T-cell (primary cell): ENCODE data around the gene SGTA. TPM values are rescaled to one million over a fixed set of nuclear protein-coding genes. Genes with fewer than 3 reads are reported as not detected.

Source experiments
- ATAC-seq, 4 experiments: fragments of 200-7000 bp in 3 of 4; fragments of 150-1000 bp in 1 of 4; cut with Tn5 transposase; replicated peaks in 1 of 4; 1 replicate in 3 of 4; 2 replicates in 1 of 4; pipeline ENCODE4 v1.10.0; 2021; ENCODE audit warnings: moderate library complexity in 3 of 4, mild to moderate bottlenecking in 2 of 4, moderate number of reproducible peaks in 1 of 4
- CTCF ChIA-PET, 2 donors: fragments of 300-600 bp; sonication (Branson Sonifier 250); formaldehyde crosslinking; loops; one replicate each; lab custom pipeline; 2022; ENCODE audit warnings: antibody characterized with exemption in 2 of 2; lab: Charles Lee
- POLR2A ChIA-PET, 2 donors: fragments of 300-600 bp; sonication (Branson Sonifier 250); formaldehyde crosslinking; loops; one replicate each; lab custom pipeline; 2022; ENCODE audit warnings: antibody characterized with exemption in 2 of 2; lab: Charles Lee
- DNase-seq, 35 experiments: peaks; one replicate each; pipeline versions ENCODE4 v3.0.0 to v3.0.0-alpha.2; 2013 to 2023
- H3K27ac ChIP-seq: one replicate; pipeline ENCODE4 v1.5.1; 2013; ENCODE audit warnings: low read length
- H3K27me3 ChIP-seq, 2 experiments: replicated peaks in 1 of 2; 1 replicate in 1 of 2; 2 replicates in 1 of 2; pipeline versions ENCODE4 v1.6.1 to v1.7.0; 2013; ENCODE audit warnings: low read length in 1 of 2, mixed read lengths in 1 of 2; ENCODE audit not compliant: control insufficient read depth in 2 of 2, insufficient read depth in 2 of 2; ENCODE audit errors: extremely low read depth in 1 of 2
- H3K36me3 ChIP-seq, 2 donors: 1 replicate in 1 of 2; 2 replicates in 1 of 2; pipeline versions ENCODE4 v1.6.1 to v1.7.0; 2013; ENCODE audit warnings: low read length in 1 of 2; ENCODE audit not compliant: control insufficient read depth in 2 of 2, insufficient read depth in 1 of 2; ENCODE audit errors: extremely low read depth in 1 of 2
- H3K4me1 ChIP-seq, 2 experiments: 1 replicate in 1 of 2; 2 replicates in 1 of 2; pipeline versions ENCODE4 v1.6.1 to v1.7.0; 2013; ENCODE audit warnings: low read length in 2 of 2, mixed read lengths in 1 of 2; ENCODE audit not compliant: insufficient read depth in 2 of 2, control insufficient read depth in 1 of 2; ENCODE audit errors: extremely low read depth in 1 of 2
- H3K4me3 ChIP-seq, 2 donors: 1 replicate in 1 of 2; 2 replicates in 1 of 2; pipeline versions ENCODE4 v1.5.1 to v1.7.0; 2013; ENCODE audit warnings: mild to moderate bottlenecking in 2 of 2, low read length in 1 of 2, moderate library complexity in 1 of 2; ENCODE audit not compliant: control insufficient read depth in 1 of 2; ENCODE audit errors: extremely low read depth in 1 of 2
- H3K9me3 ChIP-seq: 2 replicates; pipeline ENCODE4 v1.7.0; 2013
- H3K27ac Mint-ChIP-seq, 2 donors: one replicate each; pipeline ENCODE4 v1.8.0; 2020 to 2021; ENCODE audit warnings: mild to moderate bottlenecking in 2 of 2, mixed read lengths in 2 of 2
- H3K27me3 Mint-ChIP-seq, 2 donors: one replicate each; pipeline ENCODE4 v1.8.0; 2021 to 2022; ENCODE audit warnings: mixed read lengths in 2 of 2
- H3K36me3 Mint-ChIP-seq: one replicate; pipeline ENCODE4 v1.8.0; 2021; ENCODE audit warnings: mixed read lengths
- H3K4me1 Mint-ChIP-seq, 3 donors: one replicate each; pipeline ENCODE4 v1.8.0; 2020 to 2022; ENCODE audit warnings: mixed read lengths in 3 of 3, mild to moderate bottlenecking in 1 of 3
- H3K4me3 Mint-ChIP-seq, 3 donors: one replicate each; pipeline ENCODE4 v1.8.0; 2020 to 2022; ENCODE audit warnings: mild to moderate bottlenecking in 3 of 3, mixed read lengths in 3 of 3, moderate library complexity in 3 of 3
- H3K9me3 Mint-ChIP-seq, 3 donors: one replicate each; pipeline ENCODE4 v1.8.0; 2020 to 2022; ENCODE audit warnings: mixed read lengths in 3 of 3
- WGBS: methylation state at CpG from one replicate; pipeline ENCODE4 v1.1.5; 2013; ENCODE audit warnings: missing lambda C conversion rate; ENCODE audit not compliant: insufficient coverage; 5-methylcytosine and 5-hydroxymethylcytosine counted together
- total RNA-seq, 35 experiments: library from RNA in 6 of 35; stranded (reverse) in 6 of 35; fragments of 120-200 nt in 1 of 35; gene quantifications; one replicate each; pipeline versions ENCODE4 v1.2.1 to v1.2.4 and lab custom pipeline; 2013 to 2026

SGTA gene
- total RNA-seq, 5 donors from 2014 or later (not counting 1 experiment from before 2014, with no cell fraction given): 28.9 to 42.5 (median 36.7) TPM

- Mint-ChIP-seq H3K9me3 (no peaks in the 10 kb centered on the region), H3K27ac (peak overlapping the region in 1 of 2 donors; percentile 64), H3K36me3 (peaks cover 3% of the 10 kb centered on the region), H3K27me3 (no peaks in the 10 kb centered on the region), H3K4me1 (peaks cover 63 to 65% (median 65%) of the 10 kb centered on the region in 3 donors), H3K4me3 (peak overlapping the region; percentile 14 to 86 (median 28))
- no peak overlapping the region for H3K27ac ChIP-seq
- H3K36me3 ChIP-seq: peaks cover 2% of the 10 kb centered on the region in 2 donors
- WGBS: 89% methylated on average over 7 of the region's 7 CpGs
- ChIA-PET POLR2A (no interaction called here), CTCF (no interaction called here)
- ATAC-seq (no peak), DNase-seq (no peak)
- peaks cover 13 to 59% of the 10 kb centered on the region in 2 experiments for H3K4me1 ChIP-seq
- H3K9me3 ChIP-seq: no peaks in the 10 kb centered on the region
- H3K4me3 ChIP-seq: no peak overlapping the region
- H3K27me3 ChIP-seq: peaks cover 0 to 4% of the 10 kb centered on the region in 2 experiments
Measured at GRCh38 chr19:2780284-2780683, 2.8 kb downstream of the SGTA start.

DNA sequence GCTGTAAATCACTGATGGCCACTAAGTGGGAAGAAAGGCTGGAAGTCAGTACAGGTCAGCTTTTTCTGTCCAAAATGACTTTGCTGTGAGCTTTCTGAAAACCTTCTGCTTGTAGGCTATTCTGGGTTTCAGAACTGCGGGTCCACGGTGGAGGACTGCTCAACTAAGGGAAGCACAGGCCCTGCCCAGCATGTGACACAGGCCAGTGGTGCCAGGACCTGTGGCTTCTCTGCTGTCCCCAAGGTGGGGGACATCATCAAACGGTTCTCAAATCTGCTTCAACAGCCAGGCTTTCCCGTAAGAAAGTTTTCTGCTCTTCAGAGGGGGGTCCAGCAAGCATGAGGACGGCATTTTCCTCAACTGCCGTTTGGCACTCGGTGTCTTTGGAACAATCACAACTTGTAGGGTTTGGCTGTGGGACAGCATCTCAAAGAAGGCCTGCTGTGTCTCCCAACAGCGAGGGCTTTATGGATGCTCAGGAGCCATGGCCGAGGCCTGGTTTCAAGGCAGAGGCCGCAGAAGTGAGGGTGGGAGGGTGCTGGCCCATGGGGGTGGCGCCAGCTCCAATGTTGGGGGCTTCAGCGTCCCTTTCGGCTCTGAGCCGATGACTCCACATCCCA lies 3.8 kb downstream of the SGTA start:
- ATAC-seq (no peak), DNase-seq (no peak)
- POLR2A ChIA-PET: no interaction called here
- H3K4me1 ChIP-seq: peaks cover 13 to 58% of the 10 kb centered on the region in 2 experiments
- H3K4me3 ChIP-seq: no peak overlapping the region
- no peaks in the 10 kb centered on the region for H3K9me3 Mint-ChIP-seq
- no peaks in the 10 kb centered on the region for H3K9me3 ChIP-seq
- H3K27me3 Mint-ChIP-seq: no peaks in the 10 kb centered on the region
- peaks cover 2% of the 10 kb centered on the region in 2 donors for H3K36me3 ChIP-seq
- H3K27ac Mint-ChIP-seq: no peak overlapping the region
- no peak overlapping the region for H3K27ac ChIP-seq
- peaks cover 0 to 4% of the 10 kb centered on the region in 2 experiments for H3K27me3 ChIP-seq
- peaks cover 66 to 74% (median 68%) of the 10 kb centered on the region in 3 donors for H3K4me1 Mint-ChIP-seq
- 88% methylated on average over 7 of the region's 14 CpGs for WGBS
- H3K4me3 Mint-ChIP-seq: no peak overlapping the region
- CTCF ChIA-PET: interaction anchor here (0.6 kb wide), 2 partner anchors 20 to 302 kb away, joined by 4 to 5 read pairs; no protein-coding TSS in a partner anchor
- peaks cover 5% of the 10 kb centered on the region for H3K36me3 Mint-ChIP-seq

- Mint-ChIP-seq H3K4me3 (no peak overlapping the region), H3K27me3 (no peaks in the 10 kb centered on the region), H3K4me1 (peaks cover 60 to 67% (median 63%) of the 10 kb centered on the region in 3 donors), H3K36me3 (peaks cover 5% of the 10 kb centered on the region), H3K9me3 (no peaks in the 10 kb centered on the region), H3K27ac (no peak overlapping the region)
- peaks cover 13 to 48% of the 10 kb centered on the region in 2 experiments for H3K4me1 ChIP-seq
- no peaks in the 10 kb centered on the region for H3K9me3 ChIP-seq
- ChIA-PET CTCF (interaction anchor here in 1 of 2 donors (0.6 kb wide), 1 partner anchor 301 kb away, joined by 4 read pairs; no protein-coding TSS in a partner anchor), POLR2A (no interaction called here)
- no peak overlapping the region for H3K27ac ChIP-seq
- WGBS: 90% methylated on average over 9 of the region's 19 CpGs
- no peak for DNase-seq
- ATAC-seq: no peak
- H3K4me3 ChIP-seq: no peak overlapping the region
- H3K27me3 ChIP-seq: peaks cover 0 to 4% of the 10 kb centered on the region in 2 experiments
- peaks cover 2% of the 10 kb centered on the region in 2 donors for H3K36me3 ChIP-seq
Measured at GRCh38 chr19:2777952-2778683, 5.0 kb downstream of the SGTA start.

- H3K4me3 ChIP-seq: peak overlapping the region; percentile 25 to 40
- H3K9me3 ChIP-seq: no peaks in the 10 kb centered on the region
- H3K36me3 Mint-ChIP-seq: peaks cover 5% of the 10 kb centered on the region
- peak; percentile 11 to 79 (median 56) for DNase-seq
- peaks cover 48 to 51% (median 50%) of the 10 kb centered on the region in 3 donors for H3K4me1 Mint-ChIP-seq
- WGBS: 39% methylated on average over 21 of the region's 29 CpGs
- H3K27ac ChIP-seq: peak overlapping the region; percentile 80
- H3K27me3 ChIP-seq: no peaks in the 10 kb centered on the region
- CTCF ChIA-PET: interaction anchor here in 1 of 2 donors (0.7 to 1.3 kb wide), 3 partner anchors 65 to 127 kb away, joined by 3 to 4 read pairs (median 3); partner anchors contain the start of genes ZNF555 and ZNF57
- no peaks in the 10 kb centered on the region for H3K27me3 Mint-ChIP-seq
- H3K4me3 Mint-ChIP-seq: peak overlapping the region; percentile 79 to 86 (median 81)
- H3K36me3 ChIP-seq: peaks cover 2 to 4% of the 10 kb centered on the region in 2 donors
- POLR2A ChIA-PET: interaction anchor here in 1 of 2 donors (1.0 kb wide), 1 partner anchor 31 kb away, joined by 15 read pairs; no protein-coding TSS in a partner anchor
- peak; percentile 59 to 83 (median 76) for ATAC-seq
- H3K27ac Mint-ChIP-seq: peak overlapping the region; percentile 96 to 97
- H3K9me3 Mint-ChIP-seq: no peaks in the 10 kb centered on the region
- H3K4me1 ChIP-seq: peaks cover 6 to 32% of the 10 kb centered on the region in 2 experiments
Measured at GRCh38 chr19:2775556-2776430, 7.3 kb downstream of the SGTA start.

- no peaks in the 10 kb centered on the region for H3K27me3 Mint-ChIP-seq
- H3K27me3 ChIP-seq: no peaks in the 10 kb centered on the region
- H3K27ac Mint-ChIP-seq: peak overlapping the region; percentile 96 to 97
- DNase-seq: peak in 2 of 35 experiments; percentile 11 to 22
- peak overlapping the region; percentile 80 for H3K27ac ChIP-seq
- no peaks in the 10 kb centered on the region for H3K9me3 ChIP-seq
- H3K4me1 ChIP-seq: peaks cover 6 to 29% of the 10 kb centered on the region in 2 experiments
- peak in 1 of 4 experiments; percentile 45 for ATAC-seq
- H3K36me3 ChIP-seq: peaks cover 7% of the 10 kb centered on the region in 2 donors
- ChIA-PET POLR2A (interaction anchor here in 1 of 2 donors (1.0 kb wide), 1 partner anchor 30 kb away, joined by 15 read pairs; no protein-coding TSS in a partner anchor), CTCF (interaction anchor here in 1 of 2 donors (1.0 to 1.3 kb wide), 2 partner anchors 66 to 127 kb away, joined by 3 to 4 read pairs; partner anchors contain the start of gene ZNF555)
- peaks cover 5% of the 10 kb centered on the region for H3K36me3 Mint-ChIP-seq
- H3K4me3 ChIP-seq: no peak overlapping the region
- 82% methylated on average over 21 of the region's 24 CpGs for WGBS
- H3K4me1 Mint-ChIP-seq: peaks cover 41 to 44% (median 43%) of the 10 kb centered on the region in 3 donors
- H3K4me3 Mint-ChIP-seq: peak overlapping the region; percentile 79 to 86 (median 81)
- H3K9me3 Mint-ChIP-seq: no peaks in the 10 kb centered on the region
Measured at GRCh38 chr19:2774953-2775555, 8.0 kb downstream of the SGTA start.
